Measurements from ENCODE around the gene ARMC2. TPM values are rescaled to one million over a fixed set of nuclear protein-coding genes. Genes with fewer than 3 reads are reported as not detected.

The ARMC2 gene
- polyA plus RNA-seq, 4 donors: 9.5 to 15.6 (median 13.8) TPM

GRCh38 chr6:109009236-109009961 lies 161.2 kb downstream of the ARMC2 start:
- peak; percentile 71 to 87 (median 80) for DNase-seq (ENCODE audit: low read depth in 4 of 4, low spot score in 2 of 4)

GRCh38 chr6:109009962-109010704 lies 161.9 kb downstream of the ARMC2 start:
- DNase-seq (ENCODE audit: low read depth in 4 of 4, low spot score in 2 of 4): no peak

- DNase-seq (ENCODE audit: low read depth in 4 of 4, low spot score in 2 of 4): no peak
Measured at GRCh38 chr6:109010705-109011102, 162.5 kb downstream of the ARMC2 start.

GRCh38 chr6:109013656-109014305 lies 165.6 kb downstream of the ARMC2 start:
- DNase-seq (ENCODE audit: low read depth in 4 of 4, low spot score in 2 of 4): no peak

- no peak for DNase-seq (ENCODE audit: low read depth in 4 of 4, low spot score in 2 of 4)
Measured at GRCh38 chr6:109014606-109015005, 166.4 kb downstream of the ARMC2 start.

- DNase-seq (ENCODE audit: low read depth in 4 of 4, low spot score in 2 of 4): no peak
Measured at GRCh38 chr6:109015176-109015575, 167.0 kb downstream of the ARMC2 start.

GRCh38 chr6:109019911-109020310 lies 171.7 kb downstream of the ARMC2 start:
- no peak for DNase-seq (ENCODE audit: low read depth in 4 of 4, low spot score in 2 of 4)

GRCh38 chr6:109021870-109022269 lies 173.6 kb downstream of the ARMC2 start:
- no peak for DNase-seq (ENCODE audit: low read depth in 4 of 4, low spot score in 2 of 4)

- DNase-seq (ENCODE audit: low read depth in 4 of 4, low spot score in 2 of 4): no peak
Measured at GRCh38 chr6:109023356-109023925, 175.2 kb downstream of the ARMC2 start.

Other genes starting within 250 kb of the ARMC2 start
- 10 to 100 TPM; 22.8 to 29.0 (median 25.3) TPM for gene SESN1, start 246.4 kb downstream of the ARMC2 start, polyA plus RNA-seq (ENCODE audit: insufficient read length in 4 of 4)
- 10 to 100 TPM; 20.1 to 28.9 (median 26.9) TPM for gene CEP57L1, start 247.1 kb downstream of the ARMC2 start, polyA plus RNA-seq (ENCODE audit: insufficient read length in 4 of 4)

Measured in left renal cortex interstitium (tissue), 4 donors.